GM18868 (cell line): ENCODE data around the gene LRFN4.

Experiments
- ATAC-seq: cut with Tn5 transposase; IDR thresholded peaks from one replicate; pipeline ENCODE4 v1.9.1; 2021; ENCODE audit warnings: mild to moderate bottlenecking, moderate library complexity; ENCODE audit not compliant: unreplicated experiment

Gene LRFN4

GRCh38 chr11:66887526-66887925 lies 30.7 kb downstream of the LRFN4 start:
- ATAC-seq, result no peak

DNA sequence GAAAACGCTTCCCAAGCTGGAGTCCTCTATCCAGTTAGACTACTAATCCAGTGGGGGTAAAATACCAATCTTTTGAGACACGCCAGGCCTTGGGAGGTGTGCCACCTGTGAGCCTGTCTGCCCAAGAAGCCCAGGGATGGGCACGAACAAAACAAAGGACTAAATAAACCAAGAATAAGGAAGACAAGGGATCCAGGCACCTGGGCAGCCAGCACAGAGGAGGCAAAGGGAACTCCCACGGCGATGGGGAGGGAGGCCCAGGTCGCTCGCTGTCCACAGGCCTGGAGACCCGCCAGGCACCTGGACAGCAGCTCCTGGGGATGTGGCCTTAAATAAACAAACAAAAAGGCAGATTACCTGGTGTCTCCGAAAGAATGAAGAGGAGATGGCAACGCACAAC lies 31.4 kb downstream of the LRFN4 start:
- no peak for ATAC-seq

DNA sequence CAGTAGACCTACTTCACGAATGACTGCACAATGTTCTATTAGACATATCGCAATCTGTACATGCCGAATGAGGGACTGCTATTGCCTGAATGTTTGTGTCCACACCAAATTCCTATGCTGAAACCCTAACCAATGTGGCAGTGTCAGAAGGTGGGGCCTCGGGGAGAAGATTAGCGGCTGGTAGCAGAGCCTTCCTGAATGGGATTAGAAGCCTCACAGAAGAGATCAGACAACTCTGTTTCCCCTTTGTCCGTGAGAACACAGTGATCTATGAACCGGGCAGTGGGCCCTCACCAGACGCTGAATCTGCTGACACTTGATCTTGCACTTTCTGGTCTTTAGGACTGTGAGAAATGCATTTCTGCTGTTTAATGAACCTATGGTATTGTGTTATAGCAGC lies 33.1 kb downstream of the LRFN4 start:
- ATAC-seq, result no peak

- ATAC-seq, result peak; percentile 86
Measured at GRCh38 chr11:66891851-66892660, 35.2 kb downstream of the LRFN4 start.

DNA sequence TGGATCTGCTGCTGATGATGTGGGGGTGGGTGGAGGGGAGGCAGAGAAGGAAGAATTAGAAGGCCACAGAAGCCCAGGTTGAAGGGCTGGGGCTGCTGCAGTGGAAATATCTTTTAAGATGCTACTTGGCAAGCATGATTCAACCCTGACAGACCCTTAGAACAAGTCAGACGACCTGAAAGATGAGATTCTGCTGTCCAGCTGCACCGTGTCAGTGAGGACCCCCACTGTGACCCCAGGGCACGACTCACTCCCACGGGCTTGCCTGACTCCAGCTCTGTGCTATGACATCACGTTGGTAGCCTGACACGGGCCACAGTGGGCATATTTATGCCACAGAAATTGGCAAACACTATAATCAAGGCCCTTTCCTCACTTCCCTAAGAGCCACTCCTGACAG lies 36.0 kb downstream of the LRFN4 start:
- ATAC-seq, result no peak

DNA sequence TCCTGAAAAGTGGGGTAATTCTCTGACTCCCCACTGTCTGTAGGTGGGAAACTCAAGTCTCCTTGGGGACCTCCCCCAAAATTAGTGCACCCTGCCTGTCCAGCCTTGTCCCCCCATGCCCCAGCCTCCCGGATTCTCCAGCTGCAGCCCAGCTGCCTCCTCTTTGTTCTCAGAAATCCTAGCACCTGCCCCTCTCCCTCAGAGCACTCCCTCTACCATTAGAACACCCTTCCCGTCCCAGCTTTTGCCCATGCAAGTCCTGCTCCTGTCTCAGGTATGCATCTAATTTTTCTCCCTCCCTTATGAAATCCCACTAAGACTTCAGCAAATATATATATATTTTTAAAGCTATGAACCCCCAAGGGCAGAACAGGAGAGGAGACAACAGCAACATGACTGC lies 37.3 kb downstream of the LRFN4 start:
- no peak for ATAC-seq

- ATAC-seq, result no peak
Measured at GRCh38 chr11:66901964-66902390, 45.1 kb downstream of the LRFN4 start.

DNA sequence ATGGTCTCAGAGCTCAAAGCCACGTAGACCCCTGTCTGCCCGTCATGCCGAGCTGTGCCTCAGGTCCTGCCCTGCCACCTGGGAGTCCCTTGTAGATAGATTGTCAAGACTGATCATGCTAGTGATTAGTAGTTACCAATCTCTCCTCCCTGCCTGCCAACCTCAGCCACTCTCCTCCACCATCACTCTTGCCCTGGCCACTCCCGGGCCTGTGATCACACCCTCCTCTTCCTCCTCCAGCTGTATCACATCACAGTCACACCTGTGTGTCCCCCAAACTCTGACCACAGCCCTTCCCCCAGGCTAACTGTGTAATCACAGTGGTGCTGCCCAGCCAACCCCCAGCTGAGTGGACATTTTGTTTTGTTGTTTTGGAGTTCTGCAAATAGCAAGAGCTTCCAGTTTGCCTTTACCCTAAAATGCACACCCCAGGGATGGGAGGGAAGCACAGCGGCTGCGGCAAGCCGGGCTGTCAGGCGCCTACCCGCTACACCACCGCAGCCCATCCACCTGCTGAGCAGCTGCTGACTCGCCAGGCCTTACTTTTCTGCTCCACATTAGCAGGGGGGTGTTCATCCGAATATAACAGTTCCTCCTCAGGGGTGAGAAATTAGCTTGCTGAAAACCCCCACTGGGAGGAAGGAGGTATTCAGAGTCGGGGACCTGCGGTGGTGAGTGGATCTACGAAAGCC lies 45.8 kb downstream of the LRFN4 start:
- ATAC-seq, result no peak

GRCh38 chr11:66904055-66904454 lies 47.2 kb downstream of the LRFN4 start:
- no peak for ATAC-seq

GRCh38 chr11:66904561-66904960 lies 47.7 kb downstream of the LRFN4 start:
- ATAC-seq, result no peak

DNA sequence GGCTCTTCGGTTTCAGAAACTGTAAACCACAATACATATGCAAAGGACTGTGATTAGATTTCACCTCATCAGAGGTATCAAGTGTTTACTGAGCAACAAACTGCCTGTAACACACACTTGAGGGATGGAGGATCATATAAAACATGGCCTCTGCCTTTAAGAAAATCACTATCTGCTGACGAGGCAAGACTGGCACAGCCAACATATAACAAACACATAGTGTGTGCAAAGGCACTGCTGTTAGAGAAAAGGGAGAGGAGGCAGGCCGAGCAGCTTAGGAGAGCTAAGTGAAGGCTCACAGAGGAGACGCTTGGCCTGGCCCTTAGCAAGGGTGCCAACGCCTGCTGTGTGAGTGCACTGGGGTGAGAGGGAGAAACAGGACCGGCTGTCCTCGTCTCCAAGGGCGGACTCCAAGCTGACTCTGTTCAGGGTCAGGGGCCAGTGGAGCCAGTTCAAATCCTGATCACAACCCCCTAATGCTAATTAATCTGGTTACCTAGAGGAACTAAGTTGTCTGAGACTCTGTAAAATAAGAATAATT lies 48.2 kb downstream of the LRFN4 start:
- no peak for ATAC-seq

- no peak for ATAC-seq
Measured at GRCh38 chr11:66905631-66906030, 48.8 kb downstream of the LRFN4 start.

DNA sequence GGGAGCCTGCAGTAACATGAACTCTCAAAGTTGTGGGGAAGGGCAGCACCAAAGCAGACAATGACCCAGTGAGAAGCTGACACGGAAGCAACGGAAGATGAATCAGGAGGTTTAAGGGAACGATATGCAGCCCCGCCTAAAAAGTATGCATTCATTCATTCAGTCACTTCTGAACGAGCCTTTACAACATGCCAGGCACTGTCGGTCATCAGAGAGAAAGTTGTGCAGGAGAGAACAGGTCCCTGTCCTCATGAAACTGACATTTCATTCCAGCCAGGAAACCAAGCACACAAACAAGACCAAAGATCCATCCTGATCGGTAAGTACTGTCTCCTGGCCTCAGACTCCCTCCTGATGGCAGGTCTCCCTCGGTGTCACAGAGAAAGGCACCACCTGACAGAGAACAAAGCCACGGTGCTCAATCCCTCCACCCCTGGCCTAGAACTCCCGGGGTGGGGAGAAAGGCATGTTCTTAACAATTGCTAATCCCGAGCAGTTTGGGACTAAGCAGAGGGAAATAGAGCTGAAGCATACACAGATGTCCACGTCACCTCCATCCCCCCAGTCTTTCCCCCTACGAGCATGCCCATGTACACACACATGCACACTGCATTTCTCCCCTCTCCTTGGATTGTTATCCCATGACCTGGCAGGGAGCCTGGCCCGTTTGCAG lies 49.3 kb downstream of the LRFN4 start:
- no peak for ATAC-seq

DNA sequence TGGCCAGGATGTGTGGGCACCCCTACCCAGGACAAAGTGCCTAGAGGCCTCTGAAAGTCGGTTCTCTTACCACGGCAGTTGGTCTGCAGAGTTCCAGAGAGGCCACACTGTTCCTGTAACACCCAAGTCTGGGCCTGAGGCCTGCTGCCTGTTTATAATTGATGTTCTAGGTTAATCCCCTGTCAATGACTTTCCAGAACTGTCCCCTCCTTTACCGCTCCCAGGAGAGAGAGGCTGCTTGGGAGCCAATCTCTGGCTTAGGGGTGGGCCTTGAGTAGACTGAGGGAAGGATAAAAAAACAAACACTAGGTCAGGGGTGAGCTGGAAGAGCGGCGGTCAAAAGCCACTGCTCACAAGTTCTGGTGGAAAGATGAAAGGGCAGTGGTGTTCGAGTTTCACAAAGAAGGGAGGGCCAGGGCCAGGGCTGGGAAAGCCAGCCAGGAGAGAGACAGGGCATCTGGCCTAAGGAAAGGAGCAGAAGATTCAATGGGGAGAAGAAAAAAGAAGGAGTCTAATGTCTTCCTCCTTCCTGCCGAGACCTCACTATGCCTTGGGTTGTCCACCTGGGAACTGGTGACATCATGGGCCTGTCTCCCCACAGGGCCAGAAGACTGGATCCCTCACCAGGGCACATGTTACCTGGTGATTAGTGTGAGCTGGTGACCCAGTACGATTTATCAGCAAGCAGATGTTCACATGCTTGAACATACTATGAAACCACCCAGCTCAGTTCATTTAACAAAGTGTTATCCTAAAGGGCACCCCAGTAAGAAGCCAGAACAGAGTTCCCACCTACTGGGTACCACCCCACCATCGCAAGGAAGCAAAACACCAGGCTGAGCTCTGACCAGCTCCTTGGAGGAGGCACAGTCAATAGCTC lies 51.1 kb downstream of the LRFN4 start:
- no peak for ATAC-seq

GRCh38 chr11:66909181-66909580 lies 52.3 kb downstream of the LRFN4 start:
- no peak for ATAC-seq

DNA sequence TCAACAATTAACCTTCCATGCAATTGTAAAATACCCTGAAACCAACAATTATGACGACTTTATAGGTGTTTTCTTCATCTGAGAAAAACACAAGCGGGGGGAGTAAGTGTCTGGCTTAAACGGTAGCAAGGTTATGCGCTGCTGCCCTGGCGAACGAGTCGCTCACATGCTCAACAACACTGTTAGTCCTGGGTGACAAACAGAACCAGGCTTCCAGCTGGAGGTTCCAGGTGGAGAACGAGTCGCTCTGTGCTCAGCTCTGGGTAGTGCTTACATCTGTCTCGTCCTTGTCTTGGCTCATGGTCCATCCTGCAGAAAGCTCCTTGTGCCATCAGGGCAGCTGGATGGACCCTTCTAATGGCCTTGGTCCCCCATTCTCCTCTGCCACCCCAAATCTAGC lies 53.2 kb downstream of the LRFN4 start:
- ATAC-seq, result no peak
